SK-N-SH treated with all-trans-retinoic acid at 6 μM for 48 hours (cell line): ENCODE results near the gene USB1.

Experiments
- ATAC-seq: fragments of 200-7000 bp; cut with Tn5 transposase; 3 replicates; pipeline ENCODE4 v1.9.1; 2020; ENCODE audit warnings: mild to moderate bottlenecking, moderate library complexity
- ARNTL ChIP-seq: fragments of 450-650 bp; formaldehyde crosslinking; IDR thresholded peaks from 2 replicates; pipeline ENCODE4 v1.5.0; 2020; ENCODE audit warnings: low read depth, mild to moderate bottlenecking, moderate library complexity, borderline replicate concordance
- BACH2 ChIP-seq: fragments of 250-450 bp; sonication (Bioruptor Pico); IDR thresholded peaks from 2 replicates; pipeline ENCODE4 v1.9.0; 2021; ENCODE audit warnings: mild to moderate bottlenecking, borderline replicate concordance
- CSDC2 ChIP-seq: fragments of 250-450 bp; sonication (Bioruptor Pico); IDR thresholded peaks from 2 replicates; pipeline ENCODE4 v1.5.0; 2020; ENCODE audit warnings: mild to moderate bottlenecking, moderate library complexity
- ESRRG ChIP-seq: fragments of 250-450 bp; sonication (Bioruptor Pico); IDR thresholded peaks from 2 replicates; pipeline ENCODE4 v1.6.1; 2021; ENCODE audit warnings: mild to moderate bottlenecking
- GLIS3 ChIP-seq: fragments of 250-450 bp; sonication (Bioruptor Pico); IDR thresholded peaks from 2 replicates; pipeline ENCODE4 v1.5.0; 2020; ENCODE audit warnings: mild to moderate bottlenecking, moderate library complexity
- ISL1 ChIP-seq: fragments of 250-450 bp; sonication (Bioruptor Pico); IDR thresholded peaks from 2 replicates; pipeline ENCODE4 v2.1.2; 2022; ENCODE audit warnings: mild to moderate bottlenecking, moderate library complexity
- OSR1 ChIP-seq: fragments of 250-450 bp; sonication (Bioruptor Pico); IDR thresholded peaks from 2 replicates; pipeline ENCODE4 v1.8.0; 2022; ENCODE audit warnings: moderate library complexity, mild to moderate bottlenecking, inconsistent platforms
- PPARA ChIP-seq: fragments of 250-450 bp; sonication (Bioruptor Pico); IDR thresholded peaks from 2 replicates; pipeline ENCODE4 v1.5.0; 2020; ENCODE audit warnings: mild to moderate bottlenecking, borderline replicate concordance
- RARB ChIP-seq: fragments of 250-450 bp; sonication (Bioruptor Pico); IDR thresholded peaks from 2 replicates; pipeline ENCODE4 v1.8.0; 2021; ENCODE audit warnings: mild to moderate bottlenecking, moderate library complexity
- TCF4 ChIP-seq: fragments of 250-450 bp; sonication (Bioruptor Pico); IDR thresholded peaks from 2 replicates; pipeline ENCODE4 v1.8.0; 2021; ENCODE audit warnings: mild to moderate bottlenecking, moderate library complexity, borderline replicate concordance
- TOX ChIP-seq: fragments of 250-450 bp; sonication (Bioruptor Pico); IDR thresholded peaks from 2 replicates; pipeline ENCODE4 v1.8.0; 2021; ENCODE audit warnings: mild to moderate bottlenecking, moderate library complexity, borderline replicate concordance
- ZC3H10 ChIP-seq: fragments of 250-450 bp; sonication (Bioruptor Pico); IDR thresholded peaks from 2 replicates; pipeline ENCODE4 v1.5.1; 2021; ENCODE audit warnings: mild to moderate bottlenecking, moderate library complexity
- ZFP3 ChIP-seq: fragments of 250-450 bp; sonication (Bioruptor Pico); IDR thresholded peaks from 2 replicates; pipeline ENCODE4 v1.5.0; 2020; ENCODE audit warnings: mild to moderate bottlenecking, moderate library complexity
- ZFP30 ChIP-seq: fragments of 450-650 bp; formaldehyde crosslinking; IDR thresholded peaks from 2 replicates; pipeline ENCODE4 v1.5.0; 2022; ENCODE audit warnings: mild to moderate bottlenecking, moderate library complexity
- ZNF565 ChIP-seq: fragments of 450-650 bp; formaldehyde crosslinking; conservative IDR thresholded peaks from 2 replicates; pipeline ENCODE4 v1.5.0; 2020; ENCODE audit warnings: low read depth, mild to moderate bottlenecking, moderate library complexity
- ZNF70 ChIP-seq: fragments of 450-650 bp; formaldehyde crosslinking; IDR thresholded peaks from 2 replicates; pipeline ENCODE4 v1.5.0; 2020; ENCODE audit warnings: mild to moderate bottlenecking, moderate library complexity
- ZNF8 ChIP-seq: fragments of 450-650 bp; formaldehyde crosslinking; IDR thresholded peaks from 2 replicates; pipeline ENCODE4 v1.5.0; 2020; ENCODE audit warnings: mild to moderate bottlenecking, moderate library complexity
- TF ChIP-seq, protein P1 (sequence below): fragments of 250-450 bp; sonication (Bioruptor Pico); IDR thresholded peaks from 2 replicates; pipeline ENCODE4 v1.5.1; 2020; ENCODE audit warnings: low read depth, mild to moderate bottlenecking, moderate library complexity
- TF ChIP-seq, protein P2 (sequence below): fragments of 250-450 bp; sonication (Bioruptor Pico); IDR thresholded peaks from 2 replicates; pipeline ENCODE4 v1.5.1; 2021; ENCODE audit warnings: mild to moderate bottlenecking, moderate library complexity
- TF ChIP-seq, protein P3 (sequence below): fragments of 250-450 bp; sonication (Bioruptor Pico); IDR thresholded peaks from 2 replicates; pipeline ENCODE4 v1.8.0; 2021; ENCODE audit warnings: low read depth, mild to moderate bottlenecking, moderate library complexity, borderline replicate concordance
- TF ChIP-seq, protein P4 (sequence below): fragments of 250-450 bp; sonication (Bioruptor Pico); IDR thresholded peaks from 2 replicates; pipeline ENCODE4 v1.5.0; 2020; ENCODE audit warnings: mild to moderate bottlenecking, moderate library complexity

The USB1 gene

DNA sequence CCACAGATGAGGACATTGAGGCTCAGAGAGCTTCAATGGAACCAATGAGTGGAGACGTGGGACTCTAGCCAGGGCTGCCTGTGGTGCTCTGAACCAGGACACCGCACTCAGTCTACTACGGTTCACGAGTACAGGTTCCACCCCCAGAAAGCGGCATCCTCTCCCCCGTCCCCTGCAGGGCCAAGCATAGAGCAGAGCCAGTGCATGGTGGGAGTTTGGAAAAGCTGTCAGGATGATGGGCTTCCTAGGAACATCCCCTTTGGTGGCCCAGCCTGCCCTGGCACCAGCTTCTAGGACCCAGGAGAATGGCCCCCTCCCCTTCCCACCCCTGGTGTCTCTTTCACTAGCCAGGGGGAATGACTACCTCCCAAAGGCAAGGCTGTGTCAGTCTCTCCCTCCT is 9.1 kb upstream of the USB1 start:
- no peak for ATAC-seq
- TF ChIP-seq, protein P1, sequence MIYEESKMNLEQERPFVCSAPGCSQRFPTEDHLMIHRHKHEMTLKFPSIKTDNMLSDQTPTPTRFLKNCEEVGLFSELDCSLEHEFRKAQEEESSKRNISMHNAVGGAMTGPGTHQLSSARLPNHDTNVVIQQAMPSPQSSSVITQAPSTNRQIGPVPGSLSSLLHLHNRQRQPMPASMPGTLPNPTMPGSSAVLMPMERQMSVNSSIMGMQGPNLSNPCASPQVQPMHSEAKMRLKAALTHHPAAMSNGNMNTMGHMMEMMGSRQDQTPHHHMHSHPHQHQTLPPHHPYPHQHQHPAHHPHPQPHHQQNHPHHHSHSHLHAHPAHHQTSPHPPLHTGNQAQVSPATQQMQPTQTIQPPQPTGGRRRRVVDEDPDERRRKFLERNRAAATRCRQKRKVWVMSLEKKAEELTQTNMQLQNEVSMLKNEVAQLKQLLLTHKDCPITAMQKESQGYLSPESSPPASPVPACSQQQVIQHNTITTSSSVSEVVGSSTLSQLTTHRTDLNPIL = no peak
- TF ChIP-seq, protein P2, sequence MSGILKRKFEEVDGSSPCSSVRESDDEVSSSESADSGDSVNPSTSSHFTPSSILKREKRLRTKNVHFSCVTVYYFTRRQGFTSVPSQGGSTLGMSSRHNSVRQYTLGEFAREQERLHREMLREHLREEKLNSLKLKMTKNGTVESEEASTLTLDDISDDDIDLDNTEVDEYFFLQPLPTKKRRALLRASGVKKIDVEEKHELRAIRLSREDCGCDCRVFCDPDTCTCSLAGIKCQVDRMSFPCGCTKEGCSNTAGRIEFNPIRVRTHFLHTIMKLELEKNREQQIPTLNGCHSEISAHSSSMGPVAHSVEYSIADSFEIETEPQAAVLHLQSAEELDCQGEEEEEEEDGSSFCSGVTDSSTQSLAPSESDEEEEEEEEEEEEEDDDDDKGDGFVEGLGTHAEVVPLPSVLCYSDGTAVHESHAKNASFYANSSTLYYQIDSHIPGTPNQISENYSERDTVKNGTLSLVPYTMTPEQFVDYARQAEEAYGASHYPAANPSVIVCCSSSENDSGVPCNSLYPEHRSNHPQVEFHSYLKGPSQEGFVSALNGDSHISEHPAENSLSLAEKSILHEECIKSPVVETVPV (CRISPR knock-in tag) = no peak
- TF ChIP-seq RARB (CRISPR knock-in tag) (no peak), ZC3H10 (no peak), ZNF8 (CRISPR knock-in tag) (no peak), ZFP3 (no peak), OSR1 (CRISPR knock-in tag) (no peak), CSDC2 (CRISPR knock-in tag) (no peak)

DNA sequence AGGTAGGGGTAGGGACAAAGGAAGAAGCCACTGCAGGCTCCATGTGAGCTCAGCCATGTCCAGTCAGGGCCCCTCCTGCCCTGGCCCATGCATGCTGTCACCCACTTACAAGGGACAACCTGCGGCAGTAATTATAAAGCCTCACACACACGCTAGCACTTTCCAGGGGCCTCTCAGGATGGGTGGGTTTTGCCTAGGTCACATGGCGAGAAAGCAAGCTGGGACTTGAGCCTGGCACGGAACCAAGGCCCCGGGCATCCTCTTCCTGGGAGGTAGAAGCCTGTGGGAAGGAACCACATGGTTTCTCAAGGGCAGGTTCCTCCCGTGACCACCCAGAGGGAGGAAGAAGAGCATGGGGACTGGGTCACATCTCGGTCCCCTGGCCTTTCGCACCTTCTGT is 7.8 kb upstream of the USB1 start:
- ATAC-seq = no peak
- TF ChIP-seq, protein P3, sequence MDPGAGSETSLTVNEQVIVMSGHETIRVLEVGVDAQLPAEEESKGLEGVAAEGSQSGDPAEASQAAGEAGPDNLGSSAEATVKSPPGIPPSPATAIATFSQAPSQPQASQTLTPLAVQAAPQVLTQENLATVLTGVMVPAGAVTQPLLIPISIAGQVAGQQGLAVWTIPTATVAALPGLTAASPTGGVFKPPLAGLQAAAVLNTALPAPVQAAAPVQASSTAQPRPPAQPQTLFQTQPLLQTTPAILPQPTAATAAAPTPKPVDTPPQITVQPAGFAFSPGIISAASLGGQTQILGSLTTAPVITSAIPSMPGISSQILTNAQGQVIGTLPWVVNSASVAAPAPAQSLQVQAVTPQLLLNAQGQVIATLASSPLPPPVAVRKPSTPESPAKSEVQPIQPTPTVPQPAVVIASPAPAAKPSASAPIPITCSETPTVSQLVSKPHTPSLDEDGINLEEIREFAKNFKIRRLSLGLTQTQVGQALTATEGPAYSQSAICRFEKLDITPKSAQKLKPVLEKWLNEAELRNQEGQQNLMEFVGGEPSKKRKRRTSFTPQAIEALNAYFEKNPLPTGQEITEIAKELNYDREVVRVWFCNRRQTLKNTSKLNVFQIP = no peak
- TF ChIP-seq ZNF70 (CRISPR knock-in tag) (no peak), OSR1 (CRISPR knock-in tag) (no peak), ESRRG (CRISPR knock-in tag) (no peak), BACH2 (CRISPR knock-in tag) (no peak)
- TF ChIP-seq, protein P2 (CRISPR knock-in tag) = no peak

DNA sequence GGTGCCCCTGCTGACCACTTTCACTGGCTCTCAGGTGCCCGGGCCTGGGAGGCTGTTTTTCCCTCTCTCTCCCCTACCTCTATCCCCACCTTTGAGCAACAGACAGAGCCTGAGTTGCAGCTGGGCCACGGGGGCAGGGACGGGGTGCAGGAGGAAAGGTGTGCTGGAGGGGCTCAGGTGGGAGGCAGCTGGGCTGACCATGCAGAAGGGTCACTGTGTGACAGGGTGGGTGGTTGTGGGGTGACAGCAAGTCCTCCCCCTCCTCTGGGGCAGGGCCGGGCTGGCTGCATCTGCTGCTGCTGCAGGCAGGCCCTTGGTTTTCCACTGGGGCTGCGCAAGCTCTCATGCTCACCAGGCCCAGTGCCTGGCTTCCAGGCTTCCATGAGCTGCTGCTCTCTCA is 7.3 kb upstream of the USB1 start:
- ATAC-seq = no peak
- TF ChIP-seq TOX (CRISPR knock-in tag) (no peak), ZNF70 (CRISPR knock-in tag) (no peak), GLIS3 (no peak)

DNA sequence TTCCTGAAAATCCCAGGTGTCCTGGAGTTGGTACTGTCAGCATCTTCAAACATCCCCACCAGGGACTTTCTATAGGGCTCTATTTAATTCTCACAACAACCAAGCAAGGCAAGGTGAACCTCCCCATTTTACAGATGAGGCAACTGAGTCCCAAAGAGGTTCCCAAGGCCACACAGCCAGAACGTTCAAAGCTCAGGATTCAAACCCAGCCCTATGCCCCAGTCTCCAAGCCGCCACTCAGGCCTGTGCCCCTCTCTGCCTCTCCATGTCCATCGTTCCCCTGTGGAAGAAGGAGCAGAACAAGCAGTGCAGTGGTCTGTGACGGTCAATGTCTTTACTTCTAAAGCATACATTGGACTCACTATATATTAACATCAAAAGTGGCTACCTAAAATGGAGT is 6.8 kb upstream of the USB1 start:
- ATAC-seq = no peak
- TF ChIP-seq, protein P4, sequence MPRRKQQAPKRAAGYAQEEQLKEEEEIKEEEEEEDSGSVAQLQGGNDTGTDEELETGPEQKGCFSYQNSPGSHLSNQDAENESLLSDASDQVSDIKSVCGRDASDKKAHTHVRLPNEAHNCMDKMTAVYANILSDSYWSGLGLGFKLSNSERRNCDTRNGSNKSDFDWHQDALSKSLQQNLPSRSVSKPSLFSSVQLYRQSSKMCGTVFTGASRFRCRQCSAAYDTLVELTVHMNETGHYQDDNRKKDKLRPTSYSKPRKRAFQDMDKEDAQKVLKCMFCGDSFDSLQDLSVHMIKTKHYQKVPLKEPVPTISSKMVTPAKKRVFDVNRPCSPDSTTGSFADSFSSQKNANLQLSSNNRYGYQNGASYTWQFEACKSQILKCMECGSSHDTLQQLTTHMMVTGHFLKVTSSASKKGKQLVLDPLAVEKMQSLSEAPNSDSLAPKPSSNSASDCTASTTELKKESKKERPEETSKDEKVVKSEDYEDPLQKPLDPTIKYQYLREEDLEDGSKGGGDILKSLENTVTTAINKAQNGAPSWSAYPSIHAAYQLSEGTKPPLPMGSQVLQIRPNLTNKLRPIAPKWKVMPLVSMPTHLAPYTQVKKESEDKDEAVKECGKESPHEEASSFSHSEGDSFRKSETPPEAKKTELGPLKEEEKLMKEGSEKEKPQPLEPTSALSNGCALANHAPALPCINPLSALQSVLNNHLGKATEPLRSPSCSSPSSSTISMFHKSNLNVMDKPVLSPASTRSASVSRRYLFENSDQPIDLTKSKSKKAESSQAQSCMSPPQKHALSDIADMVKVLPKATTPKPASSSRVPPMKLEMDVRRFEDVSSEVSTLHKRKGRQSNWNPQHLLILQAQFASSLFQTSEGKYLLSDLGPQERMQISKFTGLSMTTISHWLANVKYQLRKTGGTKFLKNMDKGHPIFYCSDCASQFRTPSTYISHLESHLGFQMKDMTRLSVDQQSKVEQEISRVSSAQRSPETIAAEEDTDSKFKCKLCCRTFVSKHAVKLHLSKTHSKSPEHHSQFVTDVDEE (CRISPR knock-in tag) = no peak
- no peak for TF ChIP-seq ISL1 (CRISPR knock-in tag)
- TF ChIP-seq CSDC2 (CRISPR knock-in tag) = no peak
- TF ChIP-seq ZFP30 (CRISPR knock-in tag) = no peak
- TF ChIP-seq ZNF70 (CRISPR knock-in tag) = no peak
- no peak for TF ChIP-seq ZFP3
- TF ChIP-seq, protein P2 (CRISPR knock-in tag) = no peak
- TF ChIP-seq RARB (CRISPR knock-in tag) = no peak
- TF ChIP-seq TCF4 (CRISPR knock-in tag) = no peak
- no peak for TF ChIP-seq BACH2 (CRISPR knock-in tag)
- TF ChIP-seq, protein P3 = no peak
- no peak for TF ChIP-seq PPARA (CRISPR knock-in tag)
- TF ChIP-seq TOX (CRISPR knock-in tag) = no peak
- TF ChIP-seq ESRRG (CRISPR knock-in tag) = no peak
- no peak for TF ChIP-seq ARNTL
- no peak for TF ChIP-seq ZNF565
